SK-N-SH (cell line): Measurements from ENCODE around the gene ALDH1L2. TPM values are rescaled to one million over a fixed set of nuclear protein-coding genes. Genes with fewer than 3 reads are reported as not detected.

Source experiments
- CTCF ChIA-PET: fragments of 300-600, 350-600 bp; formaldehyde crosslinking; extraction: SDS; loops from one replicate; lab custom pipeline; 2021; lab: Yijun Ruan, JAX
- POLR2A ChIA-PET: fragments of 350-600 bp; sonication (Branson Sonifier 250); formaldehyde crosslinking; extraction: SDS; loops from one replicate; lab custom pipeline; 2020; ENCODE audit warnings: antibody characterized with exemption, inconsistent platforms; lab: Yijun Ruan, JAX
- DNase-seq: peaks from one replicate; pipeline ENCODE4 v3.0.0; 2012
- H2AFZ ChIP-seq: fragments of 200-600 bp; sonication (generic); 2 replicates; pipeline ENCODE4 v1.8.1; 2016; ENCODE audit warnings: antibody characterized with exemption, mild to moderate bottlenecking, low read depth
- H3F3A ChIP-seq: fragments of 200-600 bp; sonication (generic); replicated peaks from 2 replicates; pipeline ENCODE3; 2016; ENCODE audit warnings: antibody characterized with exemption, mild to moderate bottlenecking; ENCODE audit not compliant: insufficient read depth
- H3K27ac ChIP-seq, 2 experiments: fragments of 200-500 bp in 1 of 2; fragments of 200-600 bp in 1 of 2; sonication (Bioruptor generic) in 1 of 2; sonication (generic), shearing (Covaris generic) in 1 of 2; 2 replicates each; pipeline versions ENCODE4 v1.5.1 to v1.6.1; 2014 to 2016; ENCODE audit warnings: low read depth in 2 of 2, inconsistent platforms in 1 of 2, low read length in 1 of 2, mild to moderate bottlenecking in 1 of 2, mixed read lengths in 1 of 2
- H3K27me3 ChIP-seq: fragments of 200-600 bp; sonication (generic), shearing (Covaris generic); 2 replicates; pipeline ENCODE4 v1.6.1; 2016; ENCODE audit warnings: mixed run types; ENCODE audit not compliant: insufficient read depth
- H3K36me3 ChIP-seq, 2 experiments: fragments of 200-500 bp in 1 of 2; fragments of 200-600 bp in 1 of 2; sonication (Bioruptor generic) in 1 of 2; sonication (generic) in 1 of 2; replicated peaks in 1 of 2; 2 replicates each; pipeline versions ENCODE3 to v1.5.1; 2014 to 2016; ENCODE audit warnings: low read length in 1 of 2, mild to moderate bottlenecking in 1 of 2; ENCODE audit not compliant: insufficient read depth in 2 of 2, control insufficient read depth in 1 of 2
- H3K4me1 ChIP-seq, 2 experiments: fragments of 200-500 bp in 1 of 2; fragments of 200-600 bp in 1 of 2; sonication (Bioruptor generic) in 1 of 2; sonication (generic), shearing (Covaris generic) in 1 of 2; 2 replicates each; pipeline versions ENCODE4 v1.5.1 to v1.6.1; 2014 to 2016; ENCODE audit warnings: low read depth in 1 of 2, low read length in 1 of 2, mixed run types in 1 of 2; ENCODE audit not compliant: insufficient read depth in 2 of 2, control insufficient read depth in 1 of 2
- H3K4me2 ChIP-seq: fragments of 200-600 bp; sonication (generic), shearing (Covaris generic); 2 replicates; pipeline ENCODE4 v1.6.1; 2017; ENCODE audit warnings: mixed run types
- H3K4me3 ChIP-seq, 2 experiments: fragments of 200-500 bp in 1 of 2; fragments of 200-600 bp in 1 of 2; sonication (Bioruptor generic) in 1 of 2; sonication (generic), shearing (Covaris generic) in 1 of 2; 2 replicates each; pipeline versions ENCODE4 v1.5.1 to v1.8.1; 2014 to 2016; ENCODE audit warnings: low read depth in 2 of 2, inconsistent platforms in 1 of 2, low read length in 1 of 2, mild to moderate bottlenecking in 1 of 2, mixed read lengths in 1 of 2, moderate library complexity in 1 of 2
- H3K79me2 ChIP-seq: fragments of 200-600 bp; sonication (generic); 2 replicates; pipeline ENCODE4 v1.8.1; 2017; ENCODE audit warnings: mild to moderate bottlenecking; ENCODE audit not compliant: insufficient read depth
- H3K9ac ChIP-seq: fragments of 200-600 bp; sonication (generic); 2 replicates; pipeline ENCODE4 v1.6.1; 2017; ENCODE audit warnings: mixed run types
- H3K9me2 ChIP-seq: fragments of 200-600 bp; sonication (generic); 2 replicates; pipeline ENCODE4 v1.6.1; 2017; ENCODE audit warnings: mixed run types
- H3K9me3 ChIP-seq: fragments of 200-600 bp; sonication (generic); 2 replicates; pipeline ENCODE4 v1.6.1; 2017; ENCODE audit warnings: mixed run types, mild to moderate bottlenecking, moderate library complexity
- H4K20me1 ChIP-seq: fragments of 200-600 bp; sonication (generic); 2 replicates; pipeline ENCODE4 v1.6.1; 2017; ENCODE audit warnings: mild to moderate bottlenecking, mixed run types; ENCODE audit not compliant: insufficient read depth
- MEF2A ChIP-seq: IDR thresholded peaks from 2 replicates; pipeline ENCODE4 v1.4.0; 2012; ENCODE audit warnings: low read depth, borderline replicate concordance
- NFIC ChIP-seq: IDR thresholded peaks from 2 replicates; pipeline ENCODE4 v1.4.0; 2012; ENCODE audit warnings: borderline replicate concordance
- SMC3 ChIP-seq: IDR thresholded peaks from 2 replicates; pipeline ENCODE4 v1.6.1; 2012; ENCODE audit warnings: low read depth, low read length, improper control_type of control experiment
- YY1 ChIP-seq: IDR thresholded peaks from 2 replicates; pipeline ENCODE4 v1.4.0; 2012; ENCODE audit warnings: low read depth, mild to moderate bottlenecking
- WGBS: methylation state at CpG from one replicate; pipeline ENCODE4 v1.1.6; 2017; ENCODE audit warnings: low lambda C conversion rate; 5-methylcytosine and 5-hydroxymethylcytosine counted together
- polyA plus RNA-seq, 3 experiments: library from polyadenylated mRNA; depleted of rRNA; stranded (reverse); fragments of >200 nt; gene quantifications; 2 replicates each; pipeline ENCODE4 v1.2.3, GENCODE V29; 2012
- TF ChIP-seq, protein P1 (sequence below): IDR thresholded peaks from 2 replicates; pipeline ENCODE4 v1.6.1; 2012; ENCODE audit warnings: mild to moderate bottlenecking, low read depth, low read length, moderate library complexity
- TF ChIP-seq, protein P2 (sequence below): fragments of 150-350 bp; IDR thresholded peaks from 2 replicates; pipeline ENCODE4 v1.6.1; 2016; ENCODE audit warnings: mild to moderate bottlenecking, low read depth, low read length
- TF ChIP-seq, protein P3 (sequence below): fragments of 150-350 bp; IDR thresholded peaks from 2 replicates; pipeline ENCODE4 v1.6.1; 2017; ENCODE audit warnings: antibody characterized with exemption, low read length, low read depth, borderline replicate concordance

The ALDH1L2 gene
- polyA plus RNA-seq, 1 of the 3 experiments (the other 2 are of a cell fraction): 1.9 TPM

DNA sequence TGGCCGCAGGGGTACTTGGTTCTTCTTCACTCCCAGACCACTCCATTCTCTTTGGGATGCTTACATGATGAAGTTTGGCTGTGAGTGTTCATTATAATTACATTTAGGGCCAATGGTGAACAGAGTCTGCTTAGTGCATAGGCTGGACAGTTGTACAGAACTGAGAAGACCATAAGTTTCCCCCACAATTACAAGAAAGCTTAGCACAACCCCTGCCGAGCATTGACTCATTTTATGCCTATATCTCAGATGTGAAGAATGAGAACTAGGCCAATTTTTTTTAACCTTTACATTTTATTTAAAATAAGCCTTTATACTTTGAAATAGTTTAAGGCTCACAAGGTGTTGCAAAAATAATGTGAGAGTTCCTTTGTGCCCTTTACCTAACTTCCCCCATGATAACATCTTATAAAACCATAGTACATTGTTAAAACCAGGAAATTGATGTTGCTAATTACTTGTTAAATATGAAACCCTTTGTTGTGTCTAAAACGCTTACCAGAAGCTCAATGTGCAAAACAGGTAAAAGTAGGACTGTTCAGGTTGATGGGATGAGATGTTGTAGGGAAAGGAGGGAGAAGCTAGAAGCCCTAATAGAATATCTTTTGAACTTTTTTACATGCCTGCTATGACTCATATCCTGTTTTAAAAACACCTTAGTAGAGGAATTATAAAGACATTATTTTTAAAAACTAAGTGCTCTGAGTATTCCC lies 47.2 kb downstream of the ALDH1L2 start:
- peaks cover 2 to 10% of the 10 kb centered on the region in 2 experiments for H3K36me3 ChIP-seq
- ChIA-PET CTCF (interaction anchor here (3.0 kb wide), 1 partner anchor 16 kb away, joined by 9 read pairs; no protein-coding TSS in a partner anchor), POLR2A (no interaction called here)
- TF ChIP-seq, protein P1, sequence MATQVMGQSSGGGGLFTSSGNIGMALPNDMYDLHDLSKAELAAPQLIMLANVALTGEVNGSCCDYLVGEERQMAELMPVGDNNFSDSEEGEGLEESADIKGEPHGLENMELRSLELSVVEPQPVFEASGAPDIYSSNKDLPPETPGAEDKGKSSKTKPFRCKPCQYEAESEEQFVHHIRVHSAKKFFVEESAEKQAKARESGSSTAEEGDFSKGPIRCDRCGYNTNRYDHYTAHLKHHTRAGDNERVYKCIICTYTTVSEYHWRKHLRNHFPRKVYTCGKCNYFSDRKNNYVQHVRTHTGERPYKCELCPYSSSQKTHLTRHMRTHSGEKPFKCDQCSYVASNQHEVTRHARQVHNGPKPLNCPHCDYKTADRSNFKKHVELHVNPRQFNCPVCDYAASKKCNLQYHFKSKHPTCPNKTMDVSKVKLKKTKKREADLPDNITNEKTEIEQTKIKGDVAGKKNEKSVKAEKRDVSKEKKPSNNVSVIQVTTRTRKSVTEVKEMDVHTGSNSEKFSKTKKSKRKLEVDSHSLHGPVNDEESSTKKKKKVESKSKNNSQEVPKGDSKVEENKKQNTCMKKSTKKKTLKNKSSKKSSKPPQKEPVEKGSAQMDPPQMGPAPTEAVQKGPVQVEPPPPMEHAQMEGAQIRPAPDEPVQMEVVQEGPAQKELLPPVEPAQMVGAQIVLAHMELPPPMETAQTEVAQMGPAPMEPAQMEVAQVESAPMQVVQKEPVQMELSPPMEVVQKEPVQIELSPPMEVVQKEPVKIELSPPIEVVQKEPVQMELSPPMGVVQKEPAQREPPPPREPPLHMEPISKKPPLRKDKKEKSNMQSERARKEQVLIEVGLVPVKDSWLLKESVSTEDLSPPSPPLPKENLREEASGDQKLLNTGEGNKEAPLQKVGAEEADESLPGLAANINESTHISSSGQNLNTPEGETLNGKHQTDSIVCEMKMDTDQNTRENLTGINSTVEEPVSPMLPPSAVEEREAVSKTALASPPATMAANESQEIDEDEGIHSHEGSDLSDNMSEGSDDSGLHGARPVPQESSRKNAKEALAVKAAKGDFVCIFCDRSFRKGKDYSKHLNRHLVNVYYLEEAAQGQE: no peak
- TF ChIP-seq NFIC: no peak
- H3K4me2 ChIP-seq: no peak overlapping the region
- H3K4me3 ChIP-seq: no peak overlapping the region
- 80% methylated on average over 3 of the region's 3 CpGs for WGBS
- H2AFZ ChIP-seq: no peak overlapping the region
- H3F3A ChIP-seq: no peaks in the 10 kb centered on the region
- H3K4me1 ChIP-seq: no peaks in the 10 kb centered on the region
- no peak for DNase-seq
- no peaks in the 10 kb centered on the region for H3K9me2 ChIP-seq
- no peaks in the 10 kb centered on the region for H3K27me3 ChIP-seq
- no peaks in the 10 kb centered on the region for H3K79me2 ChIP-seq
- H3K27ac ChIP-seq: no peak overlapping the region
- H3K9me3 ChIP-seq: no peaks in the 10 kb centered on the region
- H3K9ac ChIP-seq: no peak overlapping the region
- H4K20me1 ChIP-seq: no peaks in the 10 kb centered on the region

DNA sequence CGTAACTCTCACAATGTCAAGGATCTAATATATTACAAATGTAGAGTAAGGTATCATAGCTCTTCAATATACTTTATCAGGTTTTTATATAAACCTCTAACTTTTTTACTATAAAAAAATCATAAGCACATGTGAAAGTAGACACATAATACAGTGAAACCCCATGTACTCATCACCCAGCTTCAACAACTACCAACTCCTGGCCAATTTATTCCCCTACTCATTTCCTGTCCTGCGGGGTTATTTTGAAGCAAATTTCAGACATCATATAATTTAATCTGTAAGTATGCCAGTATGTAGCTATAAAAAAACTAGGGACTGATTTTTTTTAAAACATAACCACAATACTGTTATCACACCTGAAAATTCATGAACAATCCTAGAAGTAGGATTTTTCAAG lies 50.4 kb downstream of the ALDH1L2 start:
- H3K27ac ChIP-seq: no peak overlapping the region
- POLR2A ChIA-PET: no interaction called here
- H3K9me2 ChIP-seq: no peaks in the 10 kb centered on the region
- CTCF ChIA-PET: interaction anchor here (1.7 to 2.6 kb wide), 4 partner anchors 19 to 652 kb away, joined by 4 to 10 read pairs (median 8); partner anchors contain the start of gene SLC41A2
- H3K4me2 ChIP-seq: no peak overlapping the region
- H3K27me3 ChIP-seq: no peaks in the 10 kb centered on the region
- no peak overlapping the region for H3K9ac ChIP-seq
- H3K4me3 ChIP-seq: no peak overlapping the region
- no peak for DNase-seq
- H3K36me3 ChIP-seq: peaks cover 6 to 14% of the 10 kb centered on the region in 2 experiments
- no peaks in the 10 kb centered on the region for H3F3A ChIP-seq
- no peak overlapping the region for H2AFZ ChIP-seq
- no peaks in the 10 kb centered on the region for H4K20me1 ChIP-seq
- no peaks in the 10 kb centered on the region for H3K4me1 ChIP-seq
- H3K9me3 ChIP-seq: no peaks in the 10 kb centered on the region
- H3K79me2 ChIP-seq: no peaks in the 10 kb centered on the region
- TF ChIP-seq, protein P1: no peak
- TF ChIP-seq MEF2A: no peak
- TF ChIP-seq, protein P2, sequence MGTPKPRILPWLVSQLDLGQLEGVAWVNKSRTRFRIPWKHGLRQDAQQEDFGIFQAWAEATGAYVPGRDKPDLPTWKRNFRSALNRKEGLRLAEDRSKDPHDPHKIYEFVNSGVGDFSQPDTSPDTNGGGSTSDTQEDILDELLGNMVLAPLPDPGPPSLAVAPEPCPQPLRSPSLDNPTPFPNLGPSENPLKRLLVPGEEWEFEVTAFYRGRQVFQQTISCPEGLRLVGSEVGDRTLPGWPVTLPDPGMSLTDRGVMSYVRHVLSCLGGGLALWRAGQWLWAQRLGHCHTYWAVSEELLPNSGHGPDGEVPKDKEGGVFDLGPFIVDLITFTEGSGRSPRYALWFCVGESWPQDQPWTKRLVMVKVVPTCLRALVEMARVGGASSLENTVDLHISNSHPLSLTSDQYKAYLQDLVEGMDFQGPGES: no peak
- TF ChIP-seq SMC3: no peak
- no peak for TF ChIP-seq YY1
- TF ChIP-seq, protein P3, sequence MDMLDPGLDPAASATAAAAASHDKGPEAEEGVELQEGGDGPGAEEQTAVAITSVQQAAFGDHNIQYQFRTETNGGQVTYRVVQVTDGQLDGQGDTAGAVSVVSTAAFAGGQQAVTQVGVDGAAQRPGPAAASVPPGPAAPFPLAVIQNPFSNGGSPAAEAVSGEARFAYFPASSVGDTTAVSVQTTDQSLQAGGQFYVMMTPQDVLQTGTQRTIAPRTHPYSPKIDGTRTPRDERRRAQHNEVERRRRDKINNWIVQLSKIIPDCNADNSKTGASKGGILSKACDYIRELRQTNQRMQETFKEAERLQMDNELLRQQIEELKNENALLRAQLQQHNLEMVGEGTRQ: no peak
- WGBS: 80% methylated on average over 2 of the region's 2 CpGs
